Measurements from ENCODE around the gene CD2BP2.

DNA sequence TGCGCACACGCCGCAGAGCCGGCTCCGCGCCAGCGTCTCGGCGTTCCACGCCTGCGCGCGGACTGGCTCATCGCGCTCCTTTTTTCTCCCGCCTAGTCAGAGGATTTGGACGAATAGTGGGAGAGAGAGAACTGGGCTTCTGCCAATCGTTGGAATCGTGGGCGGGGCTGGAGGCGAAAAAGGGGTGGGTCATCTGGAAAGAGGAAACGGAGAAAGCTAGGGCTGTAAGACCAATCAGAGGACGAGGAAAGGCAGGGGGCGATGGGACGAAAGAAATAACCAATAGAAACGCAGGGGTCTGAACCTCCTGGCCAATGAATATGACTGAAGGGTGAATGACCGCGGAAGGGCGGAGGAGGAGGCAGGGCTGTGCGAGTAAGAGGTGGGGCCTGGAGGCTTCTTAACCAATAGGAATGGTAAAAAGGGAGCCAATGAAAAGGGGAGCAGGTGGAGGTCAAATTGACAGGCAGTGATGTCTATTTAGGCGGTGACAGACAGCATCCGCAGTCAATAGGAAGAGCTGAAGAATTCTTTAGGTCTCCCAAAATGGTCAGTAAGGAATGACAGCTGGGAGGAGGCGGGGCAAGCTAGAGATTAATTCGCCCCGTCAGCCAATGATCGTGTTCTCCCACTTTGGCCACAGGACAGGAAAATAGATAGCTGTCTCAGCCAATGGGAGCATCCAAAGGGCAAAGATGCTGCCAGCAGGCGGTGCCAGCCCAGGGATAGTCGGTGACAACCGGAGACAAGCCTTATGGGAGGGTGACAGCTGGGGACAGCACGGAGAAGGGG, 15.5 kb upstream of the CD2BP2 start, which contains the start of gene TBC1D10B:
- no peak for TF ChIP-seq EZH2 (IDR thresholded peaks at IDR 0.05; ENCODE audit: insufficient read depth, poor library complexity, severe bottlenecking)
- TF ChIP-seq EZH2phosphoT487 (IDR thresholded peaks at IDR 0.05; ENCODE audit: insufficient read depth, low read depth) = no peak

Measured in GM23248 (cell line).